OCI-LY7 (cell line): ENCODE results near the gene SEC22B. TPM values are rescaled to one million over a fixed set of nuclear protein-coding genes. Genes with fewer than 3 reads are reported as not detected.
"Not testable (repeated sequence)": the region's sequence is repeated elsewhere in the genome, so short reads cannot be mapped to it uniquely, and the experiment has no call there.

ENCODE experiments used
- BruUV-seq: library from RNA; stranded (reverse); fragments of 400-500 nt; replicated peaks from 2 replicates; lab custom pipeline; 2021; lab: Mats Ljungman, UMichigan
- CTCF ChIA-PET: fragments of 300-600 bp; sonication (Branson Sonifier 250); formaldehyde crosslinking; loops from one replicate; lab custom pipeline; 2022; ENCODE audit warnings: antibody characterized with exemption; ENCODE audit not compliant: unreplicated experiment; lab: Charles Lee
- POLR2A ChIA-PET: fragments of 300-600 bp; sonication (Branson Sonifier 250); formaldehyde crosslinking; loops from one replicate; lab custom pipeline; 2022; ENCODE audit warnings: antibody characterized with exemption; lab: Charles Lee
- DNase-seq: peaks from one replicate; pipeline ENCODE4 v3.0.0-alpha.2; 2015; ENCODE audit warnings: low spot score
- H2AFZ ChIP-seq: fragments of 200-600 bp; sonication (generic), shearing (Covaris generic); 2 replicates; pipeline ENCODE4 v1.6.1; 2014; ENCODE audit warnings: mild to moderate bottlenecking, antibody characterized with exemption, low read length, moderate library complexity
- H3K27ac ChIP-seq: fragments of 200-600 bp; sonication (generic); 2 replicates; pipeline ENCODE4 v1.5.1; 2014; ENCODE audit warnings: mixed run types, low read depth, mild to moderate bottlenecking, moderate library complexity, low read length, inconsistent platforms; ENCODE audit not compliant: poor library complexity, severe bottlenecking
- H3K36me3 ChIP-seq: fragments of 200-600 bp; sonication (generic); 2 replicates; pipeline ENCODE4 v1.6.1; 2014; ENCODE audit warnings: mild to moderate bottlenecking, antibody characterized with exemption, low read length, moderate library complexity, mixed read lengths; ENCODE audit not compliant: insufficient read depth
- H3K4me1 ChIP-seq: fragments of 200-600 bp; sonication (generic); 2 replicates; pipeline ENCODE4 v1.5.1; 2014; ENCODE audit warnings: mild to moderate bottlenecking, low read length; ENCODE audit not compliant: insufficient read depth, poor library complexity, severe bottlenecking
- H3K4me2 ChIP-seq: fragments of 200-600 bp; sonication (generic); 2 replicates; pipeline ENCODE4 v1.6.1; 2014; ENCODE audit warnings: mild to moderate bottlenecking, low read length
- H3K4me3 ChIP-seq: fragments of 200-600 bp; sonication (generic); 2 replicates; pipeline ENCODE4 v1.5.1; 2014; ENCODE audit warnings: mild to moderate bottlenecking, low read depth, low read length; ENCODE audit not compliant: poor library complexity, severe bottlenecking
- H3K79me2 ChIP-seq: fragments of 200-600 bp; sonication (generic); 2 replicates; pipeline ENCODE4 v1.6.1; 2016; ENCODE audit warnings: low read depth, mild to moderate bottlenecking, low read length, moderate library complexity, mixed read lengths; ENCODE audit not compliant: insufficient read depth
- H3K9me2 ChIP-seq: fragments of 200-600 bp; sonication (generic); 2 replicates; pipeline ENCODE4 v1.6.1; 2016; ENCODE audit warnings: mild to moderate bottlenecking, low read length, mixed read lengths; ENCODE audit not compliant: insufficient read depth
- H3K9me3 ChIP-seq: fragments of 200-600 bp; sonication (generic); 2 replicates; pipeline ENCODE4 v1.6.1; 2014; ENCODE audit warnings: mild to moderate bottlenecking, mixed run types, low read length, mixed read lengths
- H4K20me1 ChIP-seq: fragments of 200-600 bp; sonication (generic); 2 replicates; pipeline ENCODE4 v1.6.1; 2014; ENCODE audit warnings: mild to moderate bottlenecking, antibody characterized with exemption, low read length, moderate library complexity, mixed read lengths; ENCODE audit not compliant: insufficient read depth
- CTCF ChIP-seq: fragments of 200-600 bp; sonication (generic); conservative IDR thresholded peaks from 2 replicates; pipeline ENCODE4 v1.5.1; 2014; ENCODE audit warnings: mild to moderate bottlenecking, antibody characterized with exemption, low read length, moderate library complexity, mixed read lengths
- EZH2phosphoT487 ChIP-seq: fragments of 200-600 bp; sonication (generic); IDR thresholded peaks from 2 replicates; pipeline ENCODE4 v1.6.1; 2018; ENCODE audit warnings: low read depth, borderline replicate concordance, mild to moderate bottlenecking, mixed run types, antibody characterized with exemption, low read length, moderate library complexity, mixed read lengths
- intact Hi-C: fragments of 100-400 bp; cut with micrococcal nuclease; formaldehyde crosslinking; loops from one replicate; pipeline ENCODE4 v1.10.0; 2022; ENCODE audit not compliant: unreplicated experiment
- total RNA-seq, 2 experiments: library from RNA; depleted of rRNA in 1 of 2; stranded (reverse); fragments of >200 nt in 1 of 2; shearing (Covaris generic) in 1 of 2; gene quantifications; 2 replicates each; pipeline ENCODE4 v1.2.3, GENCODE V29; 2014 to 2022

SEC22B gene
- total RNA-seq, 2 experiments from 2014 or later: 12.7 to 23.5 TPM

DNA sequence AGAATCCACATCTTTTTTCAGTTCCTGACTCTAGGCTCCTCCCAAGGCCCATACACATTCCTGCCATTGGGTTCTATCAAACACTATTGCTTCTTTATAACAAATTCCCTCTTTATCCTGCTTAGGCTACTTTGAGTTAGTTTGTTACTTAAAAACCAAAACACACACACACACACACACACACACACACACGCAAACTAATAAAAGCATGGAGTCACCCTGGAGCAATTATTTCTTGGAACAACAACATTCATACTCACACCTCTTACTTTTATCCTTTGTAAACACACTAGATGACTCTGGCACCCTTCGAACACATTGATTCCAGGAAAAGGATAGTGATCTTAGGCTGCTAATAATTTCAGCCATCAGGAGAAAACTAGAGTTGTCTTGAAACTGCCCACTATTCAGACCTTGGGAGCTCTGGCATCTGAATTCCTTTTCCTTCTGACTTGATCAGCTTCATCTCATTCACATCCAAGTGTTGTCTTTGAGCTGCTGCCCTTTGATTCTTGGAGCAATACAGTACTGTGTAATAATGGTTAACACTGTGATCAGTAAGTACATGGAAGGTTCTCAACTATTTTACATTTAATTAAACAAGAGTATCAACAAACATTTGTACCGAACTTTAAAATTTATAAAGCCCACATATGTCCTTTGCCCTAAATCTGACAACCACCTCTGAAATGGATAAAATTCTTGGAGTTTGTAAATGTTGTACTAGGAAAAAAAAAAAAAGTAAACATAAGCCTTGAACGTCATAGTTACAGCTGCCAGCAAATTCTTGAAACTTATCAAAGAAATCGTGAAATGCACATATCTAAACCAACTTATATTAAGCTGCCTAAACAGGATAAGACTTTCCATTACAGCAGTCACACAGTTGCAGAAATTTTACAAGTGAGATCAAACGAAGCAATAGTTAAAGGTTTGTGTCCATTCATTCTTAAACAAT, 2.8 kb upstream of the SEC22B start:
- H3K9me2 ChIP-seq: no peaks in the 10 kb centered on the region
- no peak overlapping the region for H3K4me2 ChIP-seq
- peaks cover 10% of the 10 kb centered on the region; the same call in 1 of the 2 replicates for H3K79me2 ChIP-seq
- H4K20me1 ChIP-seq: no peaks in the 10 kb centered on the region
- intact Hi-C loops: no loop called here
- no peak overlapping the region for H3K27ac ChIP-seq
- DNase-seq: no peak
- no peaks in the 10 kb centered on the region for H3K4me1 ChIP-seq
- no peak overlapping the region; the same call in 1 of the 2 replicates for H2AFZ ChIP-seq
- ChIA-PET POLR2A (no interaction called here), CTCF (no interaction called here)
- H3K36me3 ChIP-seq: no peaks in the 10 kb centered on the region
- TF ChIP-seq CTCF (no peak), EZH2phosphoT487 (no peak)
- BruUV-seq: no TSS peak
- H3K9me3 ChIP-seq: peaks cover 5% of the 10 kb centered on the region; the same call in 1 of the 2 replicates
- no peak overlapping the region for H3K4me3 ChIP-seq

- H3K4me1 ChIP-seq, H3K4me3 ChIP-seq, CTCF ChIA-PET, H3K36me3 ChIP-seq, H3K79me2 ChIP-seq, H3K4me2 ChIP-seq, H3K27ac ChIP-seq, intact Hi-C loops, DNase-seq, H3K9me3 ChIP-seq, H3K9me2 ChIP-seq, BruUV-seq, H4K20me1 ChIP-seq: not testable (repeated sequence)
- POLR2A ChIA-PET: interaction anchor here (0.6 to 0.7 kb wide), 3 partner anchors 290 to 1338 kb away, joined by 3 read pairs; no protein-coding TSS in a partner anchor
- H2AFZ ChIP-seq: 0 out of 2 replicates have a peak overlapping the region, but pooled peaks have one; percentile 26
Observed at GRCh38 chr1:120178058-120178457, 1.7 kb upstream of the SEC22B start.

DNA sequence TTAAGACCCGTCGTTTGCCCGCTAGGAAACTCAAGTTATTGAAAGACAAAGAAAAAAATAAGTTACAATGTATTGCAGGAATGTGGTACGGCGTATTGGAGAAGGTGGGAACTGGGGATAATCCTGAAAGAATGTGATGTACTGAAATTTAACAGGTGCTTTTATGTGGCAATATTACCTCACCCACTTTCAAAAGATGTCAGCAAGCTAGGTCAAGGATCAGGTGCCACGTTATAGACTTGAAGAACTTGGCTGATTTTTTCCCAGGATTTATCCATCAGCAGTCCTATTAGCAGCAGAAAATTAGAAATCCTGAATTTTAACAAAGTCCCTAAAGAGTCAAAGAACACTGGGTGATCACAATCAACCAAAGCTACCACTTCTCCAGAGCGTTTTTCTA, 632 bp downstream of the SEC22B start:
- H3K9me3 ChIP-seq, H3K36me3 ChIP-seq, intact Hi-C loops, H4K20me1 ChIP-seq, H3K79me2 ChIP-seq, CTCF ChIA-PET, H3K9me2 ChIP-seq, DNase-seq, H3K4me1 ChIP-seq: not testable (repeated sequence)
- BruUV-seq: TSS peak; percentile 87
- peak overlapping the region; percentile 83 for H2AFZ ChIP-seq
- H3K4me2 ChIP-seq: peak overlapping the region; percentile 73
- peak overlapping the region; percentile 86 for H3K4me3 ChIP-seq
- peak overlapping the region; percentile 65 for H3K27ac ChIP-seq
- POLR2A ChIA-PET: interaction anchor here (1.0 kb wide), 1 partner anchor 306 kb away, joined by 3 read pairs; no protein-coding TSS in a partner anchor

DNA sequence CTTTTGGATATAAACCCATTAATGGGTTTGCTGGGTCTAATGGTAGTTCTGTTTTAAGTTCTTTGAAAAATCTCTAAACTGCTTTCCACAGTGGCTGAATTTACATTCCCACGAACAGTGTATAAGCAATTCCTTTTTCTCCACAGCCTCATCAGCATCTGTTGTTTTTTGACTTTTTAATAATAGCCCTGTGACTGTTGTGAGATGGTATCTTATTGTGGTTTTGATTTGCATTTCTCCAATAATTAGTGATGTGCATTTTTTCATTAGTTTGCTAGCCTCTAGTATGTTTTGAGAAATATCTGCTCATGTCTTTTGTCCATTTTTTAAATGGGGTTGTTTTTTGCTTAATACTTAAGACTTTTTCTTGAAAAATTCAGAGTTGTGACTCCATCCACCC, 11.6 kb downstream of the SEC22B start:
- H3K9me2 ChIP-seq, H3K4me3 ChIP-seq, H3K79me2 ChIP-seq, H2AFZ ChIP-seq, H3K4me2 ChIP-seq, CTCF ChIA-PET, DNase-seq, H4K20me1 ChIP-seq, POLR2A ChIA-PET, intact Hi-C loops, H3K27ac ChIP-seq, H3K4me1 ChIP-seq, H3K9me3 ChIP-seq, BruUV-seq, H3K36me3 ChIP-seq: not testable (repeated sequence)

DNA sequence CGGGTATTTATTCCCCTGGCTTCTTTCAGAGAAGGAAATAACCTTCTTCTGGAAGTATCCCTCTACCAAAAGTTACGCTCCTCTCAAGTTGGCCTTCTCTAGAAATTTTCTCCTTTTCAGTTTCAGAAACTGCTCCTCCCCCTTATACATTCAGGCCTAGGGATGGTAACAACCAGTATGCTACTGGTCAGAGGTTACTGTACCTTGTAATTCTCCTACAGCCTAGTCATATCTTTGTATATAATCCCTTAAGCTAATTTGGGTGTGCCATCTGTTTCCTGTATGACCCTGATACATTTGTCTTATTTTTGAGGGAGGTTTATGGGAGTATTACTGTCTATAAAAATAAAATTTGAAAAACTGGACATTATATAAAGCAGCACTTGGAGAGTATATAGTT, 14.3 kb downstream of the SEC22B start:
- intact Hi-C loops, POLR2A ChIA-PET: not testable (repeated sequence)

More for the DNA sequence above, 14.3 kb downstream of the SEC22B start:
- CTCF ChIA-PET, DNase-seq, H3K9me2 ChIP-seq, H4K20me1 ChIP-seq, BruUV-seq, H3K79me2 ChIP-seq, H3K4me3 ChIP-seq, H3K9me3 ChIP-seq, H3K27ac ChIP-seq, H3K36me3 ChIP-seq, H3K4me1 ChIP-seq, H3K4me2 ChIP-seq, H2AFZ ChIP-seq: not testable (repeated sequence)
